CD4-positive, alpha-beta T cell treated with Interleukin-15 for 4 hours (primary cell): ENCODE measurements around the gene CLRN1.

Experiments
- DNase-seq: peaks from one replicate; pipeline ENCODE4 v3.0.0-alpha.2; 2020; ENCODE audit warnings: low spot score

The CLRN1 gene

DNA sequence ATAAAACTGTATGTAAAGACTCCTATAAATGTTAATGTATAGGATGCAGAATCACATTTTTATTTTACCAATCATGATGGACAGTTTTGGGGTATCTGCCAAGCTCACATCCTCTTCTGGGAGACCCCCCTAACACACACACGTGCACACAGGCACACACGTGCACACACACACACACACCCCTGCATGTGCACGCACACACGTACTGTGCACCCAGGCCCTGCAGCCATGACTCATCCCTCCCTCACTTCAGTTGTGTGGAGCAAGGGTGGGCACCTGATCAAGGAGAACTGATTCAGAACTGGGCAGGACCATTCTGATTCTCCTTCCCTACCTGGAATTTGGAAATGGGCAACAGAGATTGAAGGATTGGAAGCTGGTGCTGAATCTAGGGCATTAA, 51.3 kb downstream of the CLRN1 start:
- no peak for DNase-seq

DNA sequence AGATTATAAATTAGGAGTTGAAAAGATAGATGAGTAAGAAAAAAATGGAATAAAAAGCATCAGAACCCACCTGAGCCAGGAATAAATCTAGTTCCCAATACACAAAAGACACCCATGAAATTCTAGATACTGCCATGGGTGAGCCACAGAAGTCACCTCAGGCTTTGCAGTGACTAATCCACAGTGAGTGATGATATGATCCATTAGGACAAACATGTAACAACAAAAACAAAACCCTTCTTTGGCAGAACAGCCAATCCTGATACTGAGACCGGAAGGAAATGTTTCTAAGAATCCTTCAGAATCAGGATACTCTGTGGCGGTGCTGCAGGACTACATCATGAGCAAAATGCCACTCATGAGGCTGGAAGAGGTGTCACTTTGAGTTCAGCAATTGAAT, 52.3 kb downstream of the CLRN1 start:
- DNase-seq = no peak

DNA sequence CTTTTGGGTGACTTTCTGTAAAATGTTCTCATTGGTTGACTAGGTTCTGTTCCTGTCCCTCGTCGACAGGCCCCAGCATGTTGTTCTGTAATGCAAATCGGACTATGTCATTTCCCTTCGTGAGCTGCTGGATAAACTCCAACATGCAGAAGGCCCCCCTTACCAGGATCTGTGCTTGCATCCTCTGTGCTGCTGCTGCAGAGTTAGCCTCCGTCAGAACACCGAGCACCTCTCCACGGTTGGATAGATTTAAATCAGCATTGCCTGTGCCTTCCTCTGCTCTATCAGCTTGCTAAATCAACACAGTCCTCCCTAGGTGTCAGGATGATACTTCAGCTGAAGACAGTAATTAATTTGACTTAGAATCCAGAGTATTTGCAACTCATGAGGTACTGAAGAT, 54.6 kb downstream of the CLRN1 start:
- DNase-seq = no peak

DNA sequence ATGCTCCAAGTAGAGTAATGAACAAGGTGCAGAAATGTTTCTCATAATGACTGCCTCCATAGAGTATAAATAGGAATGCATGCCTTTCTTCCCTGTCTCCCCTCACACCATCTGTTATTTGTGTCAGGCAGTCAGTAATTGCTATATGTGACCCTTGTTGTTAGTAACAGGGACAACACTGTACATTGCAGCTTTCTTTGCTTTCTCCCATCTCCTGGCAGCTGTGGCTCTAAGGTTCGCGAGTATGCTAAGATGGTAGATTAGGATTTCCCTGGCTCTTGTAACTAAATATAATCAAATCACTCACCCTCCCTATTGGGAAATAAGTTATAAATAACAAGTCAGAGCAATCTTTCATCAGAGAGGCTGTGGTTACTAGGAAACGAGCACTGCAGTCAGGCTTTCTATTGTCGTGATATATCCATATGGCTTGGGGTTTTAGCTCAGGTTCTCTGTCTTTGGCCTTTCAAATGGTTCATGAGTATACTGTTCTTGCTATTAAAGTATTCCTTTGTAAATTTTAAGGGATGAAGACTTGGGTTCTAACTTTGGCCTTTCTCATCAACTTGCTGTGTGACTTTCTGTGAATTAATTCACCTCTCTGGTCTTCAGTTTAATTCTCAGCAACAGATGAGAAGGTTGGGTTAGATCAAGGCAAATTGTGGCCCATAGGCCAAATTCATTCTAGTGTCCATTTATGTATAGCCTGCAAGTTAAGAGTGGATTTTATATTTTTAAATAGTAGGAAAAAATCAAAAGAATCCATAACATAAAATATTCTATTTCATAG, 59.2 kb downstream of the CLRN1 start:
- no peak for DNase-seq

DNA sequence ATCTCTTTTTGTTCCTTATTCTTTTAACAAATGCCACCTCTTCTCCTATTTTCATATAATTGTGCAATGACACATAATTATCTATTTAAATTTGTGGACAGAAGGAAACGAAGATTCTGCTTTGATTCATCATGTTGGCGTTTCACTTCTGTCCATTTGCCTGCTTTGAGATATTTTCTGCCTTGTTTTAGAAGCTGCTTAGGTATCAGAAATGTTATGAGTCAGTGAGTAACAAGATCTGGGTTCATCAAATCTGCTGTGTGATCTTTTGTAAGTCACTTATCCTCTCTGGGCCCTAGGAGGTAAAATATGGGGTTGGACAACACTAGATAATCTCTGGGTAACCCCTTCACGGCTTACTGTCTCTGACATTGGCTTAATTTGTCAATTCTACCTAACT, 60.0 kb downstream of the CLRN1 start:
- DNase-seq = no peak

DNA sequence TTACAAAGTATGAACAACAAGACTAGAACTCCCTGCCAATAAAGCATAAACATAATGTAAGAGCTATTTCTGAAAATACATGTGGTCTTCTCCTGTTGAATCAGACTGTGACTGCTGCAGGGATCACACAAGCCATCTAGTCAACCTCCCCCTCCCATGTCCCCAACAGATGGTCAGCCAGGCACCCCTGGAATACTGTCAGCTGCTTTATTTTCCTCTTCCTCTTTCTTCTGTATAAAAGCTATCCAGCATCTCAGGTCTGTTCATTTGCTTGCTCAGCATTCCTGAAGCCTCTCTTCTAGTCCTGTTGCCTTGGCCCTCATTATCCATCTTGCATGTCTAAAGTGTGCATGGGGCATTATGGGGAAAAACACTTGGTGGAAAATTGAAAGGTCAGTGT, 60.8 kb downstream of the CLRN1 start:
- no peak for DNase-seq

DNA sequence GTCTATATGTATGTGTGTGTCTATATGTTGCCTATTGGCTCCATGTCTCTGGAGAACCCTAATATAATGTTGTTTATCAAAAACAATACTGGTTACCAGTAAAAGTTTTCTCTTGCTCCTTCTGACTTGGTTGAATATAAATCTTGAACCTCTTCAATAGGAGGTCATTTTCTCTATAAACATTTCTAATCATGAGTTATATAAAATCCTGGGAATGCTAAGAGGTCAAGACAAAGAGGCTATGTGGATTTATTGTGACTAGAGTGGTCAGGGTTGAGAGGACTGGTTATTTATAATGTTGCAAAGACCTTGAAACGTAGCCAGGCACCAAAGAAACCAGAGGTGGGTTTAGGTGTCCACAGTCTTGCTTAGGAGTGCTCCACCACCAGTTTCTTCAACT, 66.1 kb downstream of the CLRN1 start:
- no peak for DNase-seq

DNA sequence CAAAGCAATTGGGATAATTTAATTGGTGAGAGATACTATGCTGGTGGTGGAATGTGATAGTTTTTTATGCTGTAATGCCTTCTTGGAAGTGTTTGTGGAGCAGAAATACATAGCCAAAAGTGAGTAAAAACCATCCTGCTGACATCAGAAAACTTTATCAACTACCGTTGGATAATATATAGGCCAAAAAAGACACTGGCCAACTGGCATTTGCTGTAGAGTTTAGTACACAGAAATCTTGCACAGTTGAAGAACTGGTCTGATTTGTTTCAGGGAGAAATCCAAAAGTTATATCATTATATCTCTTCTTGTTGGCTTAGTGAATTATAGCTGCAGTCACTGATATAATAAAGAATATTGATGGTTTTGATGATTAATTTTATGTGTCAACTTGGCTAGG, 66.8 kb downstream of the CLRN1 start:
- DNase-seq = no peak

DNA sequence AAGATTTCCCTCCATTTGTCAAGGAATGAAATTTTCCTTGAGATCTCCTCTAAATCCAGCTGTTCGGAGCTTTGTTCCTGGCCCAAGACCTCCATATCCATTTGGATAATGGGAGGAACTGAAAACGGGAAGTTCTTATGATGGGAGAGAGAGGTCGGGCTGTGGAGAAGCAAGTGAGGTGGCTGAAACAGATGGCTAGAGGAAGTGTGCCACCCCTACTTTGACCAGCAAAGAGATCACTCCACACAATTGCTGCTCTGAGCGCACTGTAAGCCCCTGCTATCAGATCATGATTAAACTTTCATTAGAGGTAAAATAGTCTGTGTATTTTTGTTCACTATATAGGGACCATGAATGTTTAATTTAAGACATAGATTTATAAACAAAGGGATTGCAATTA, 67.2 kb downstream of the CLRN1 start, which contains the start of gene MINDY4B:
MINDY4B (minus strand) TSS at position 101 of the 400 bp plus-strand sequence; CDS start at position 101, 0 bp downstream.
- DNase-seq = no peak

DNA sequence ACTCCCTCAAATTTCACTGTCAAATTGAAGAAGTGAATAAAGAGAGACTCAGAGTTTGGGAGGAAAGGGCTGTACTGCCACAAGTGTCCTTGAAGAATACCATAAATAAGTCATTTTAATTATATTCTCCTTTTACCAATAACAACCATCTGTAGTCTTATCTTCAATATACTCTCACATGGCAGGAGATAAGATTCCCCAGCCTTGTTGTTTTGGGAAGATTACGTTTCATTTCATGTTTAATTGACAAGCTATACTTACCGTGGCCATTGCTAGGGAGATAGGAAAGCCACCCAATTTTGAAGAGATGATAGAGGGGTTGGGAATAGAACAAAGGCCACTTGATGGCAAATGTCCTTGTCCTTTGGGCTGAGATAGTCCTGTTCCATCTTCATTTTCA, 69.5 kb downstream of the CLRN1 start:
- DNase-seq = no peak

DNA sequence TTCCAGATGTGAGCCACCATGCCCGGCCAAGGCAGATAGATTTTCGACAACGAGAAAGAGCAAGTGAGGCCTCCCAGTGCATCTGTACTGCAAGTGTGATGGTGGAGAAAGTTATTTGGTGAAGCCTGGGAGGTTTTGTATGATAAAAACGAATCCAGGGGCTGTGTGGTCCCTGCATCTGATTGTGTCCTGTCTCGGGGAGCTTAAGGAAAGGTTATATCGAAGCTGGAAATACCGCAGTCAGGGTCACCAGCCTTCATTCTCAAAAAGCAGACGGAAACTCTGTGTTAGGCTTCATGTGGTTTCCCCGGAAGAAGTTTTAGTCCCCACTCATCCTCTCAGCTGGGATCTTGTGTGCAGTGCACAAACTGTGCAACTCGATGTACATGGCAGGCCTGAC, 70.7 kb downstream of the CLRN1 start:
- no peak for DNase-seq

DNA sequence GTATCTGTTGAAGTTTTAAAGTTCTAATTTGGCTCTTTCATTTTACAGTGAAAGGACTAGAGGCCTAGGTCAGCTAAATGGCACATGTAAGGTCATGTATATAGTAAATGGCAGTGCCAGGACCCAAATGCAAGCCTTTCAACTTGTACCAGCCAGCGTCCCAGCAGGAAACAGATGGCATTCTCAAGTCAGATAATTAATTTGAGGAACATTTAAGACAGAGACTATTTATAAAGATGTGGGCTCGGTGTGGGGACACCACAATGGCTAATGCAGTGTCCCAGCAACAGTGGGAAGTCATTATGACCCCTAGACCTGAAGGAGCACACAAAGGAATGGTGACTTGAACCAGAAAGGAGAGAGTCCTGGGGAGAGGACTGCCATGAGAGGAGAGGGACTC, 73.4 kb downstream of the CLRN1 start:
- no peak for DNase-seq

DNA sequence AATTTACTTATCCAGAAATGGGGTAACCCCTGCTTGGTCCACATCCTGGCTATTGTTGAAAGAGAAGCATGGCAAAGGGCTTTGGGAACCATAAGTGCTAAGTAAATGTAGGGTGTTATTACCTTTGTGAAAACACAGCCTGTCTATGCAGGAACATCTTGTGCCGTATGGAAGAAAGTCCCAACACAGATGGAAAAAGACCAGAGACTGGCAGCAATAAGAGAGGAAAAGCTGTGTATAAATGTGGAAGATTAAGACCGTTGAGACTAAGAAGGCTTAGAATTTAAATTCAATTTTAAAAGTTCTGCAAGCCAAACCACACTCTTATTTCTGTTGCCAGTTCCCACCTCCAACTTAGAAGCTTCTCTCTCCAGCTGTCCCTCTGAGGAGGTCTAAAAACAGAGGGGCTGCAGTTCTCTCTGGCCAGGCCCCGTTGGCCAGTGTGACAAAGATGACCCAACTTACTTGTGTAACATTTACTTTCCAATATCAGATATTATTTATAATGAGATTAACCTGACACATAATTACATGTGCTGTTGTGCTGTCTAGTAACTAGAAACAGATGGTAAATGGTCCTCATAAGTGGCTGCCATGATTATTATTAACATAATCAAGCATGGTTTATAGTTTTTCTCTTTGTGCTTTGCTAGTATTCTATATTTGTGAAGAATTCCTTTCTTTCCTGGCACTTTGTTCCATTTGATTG, 74.3 kb downstream of the CLRN1 start:
- DNase-seq = no peak

DNA sequence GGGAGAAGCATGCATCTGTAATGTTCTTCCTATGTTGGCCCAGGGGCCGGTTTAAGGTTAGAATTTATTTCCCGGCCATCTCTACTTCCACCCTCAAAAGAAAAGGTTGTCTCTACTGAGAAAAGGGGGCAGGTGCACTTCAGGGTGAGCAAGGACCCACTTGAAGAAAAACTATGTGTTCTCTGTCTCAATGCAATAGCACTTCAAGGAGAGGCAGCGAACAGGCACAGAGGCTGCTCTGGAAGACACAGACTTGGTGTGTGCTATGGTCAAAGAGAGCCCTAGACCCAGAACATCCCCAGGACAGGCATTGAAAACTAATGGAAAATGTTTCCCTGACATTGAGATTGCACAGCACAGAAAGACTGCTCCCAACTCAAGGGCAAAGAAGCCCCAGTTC, 74.9 kb downstream of the CLRN1 start:
- DNase-seq = no peak

DNA sequence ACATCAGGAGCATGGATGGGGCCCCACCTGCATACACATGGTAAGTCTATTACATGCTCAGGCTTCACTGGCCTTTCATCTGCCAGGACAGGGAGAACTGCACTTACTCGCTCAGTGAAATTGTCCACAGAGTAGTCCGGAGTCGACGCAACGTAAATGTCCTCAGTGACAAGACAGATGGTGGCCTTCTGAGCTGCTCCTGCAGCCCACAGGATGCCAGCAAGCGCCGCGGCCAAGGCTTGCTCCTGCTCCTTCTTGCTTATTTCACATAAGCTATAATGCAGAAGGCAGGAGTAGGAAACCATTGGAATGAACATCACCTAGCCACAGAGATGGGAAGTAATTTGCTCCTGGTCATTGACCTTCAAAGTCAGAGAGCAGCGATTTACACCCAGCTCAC, 81.7 kb downstream of the CLRN1 start:
- DNase-seq = no peak

DNA sequence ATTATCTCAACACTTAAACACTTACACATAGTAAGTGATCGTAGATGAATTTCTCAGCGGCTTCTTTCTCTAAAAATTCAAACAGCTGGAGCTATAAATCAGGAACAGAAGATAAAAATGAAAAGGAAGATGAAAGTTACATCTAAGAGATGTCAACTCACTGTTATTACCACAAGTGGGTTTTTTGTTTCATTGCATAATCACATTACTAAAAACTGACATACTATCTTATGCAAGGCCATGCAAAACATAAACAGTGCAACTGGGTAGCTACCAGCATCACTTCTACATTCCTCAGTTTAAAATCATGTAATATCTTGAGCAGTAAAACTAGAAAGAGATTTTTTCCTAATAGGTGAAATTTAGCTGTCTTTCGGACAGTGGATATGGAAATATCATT, 82.2 kb downstream of the CLRN1 start:
- no peak for DNase-seq

DNA sequence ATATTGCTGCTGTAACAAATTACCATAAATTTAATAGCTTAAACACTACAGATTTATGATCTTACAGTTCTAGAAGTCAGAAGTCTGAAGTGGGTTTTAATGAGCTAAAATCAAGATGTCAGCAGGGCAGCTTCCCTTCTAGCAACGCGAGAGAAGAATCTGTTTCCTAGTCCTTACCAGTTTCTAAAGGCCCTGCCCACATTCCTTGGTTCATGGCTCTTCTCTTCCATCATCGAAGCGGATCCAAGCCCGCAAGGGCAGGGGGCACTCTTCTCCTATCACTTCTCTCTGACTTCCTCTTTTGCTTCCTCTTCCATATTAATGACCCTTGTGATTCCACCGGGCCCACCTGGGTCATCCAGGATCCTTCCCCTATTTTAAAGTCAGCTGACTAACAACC, 83.4 kb downstream of the CLRN1 start:
- no peak for DNase-seq

DNA sequence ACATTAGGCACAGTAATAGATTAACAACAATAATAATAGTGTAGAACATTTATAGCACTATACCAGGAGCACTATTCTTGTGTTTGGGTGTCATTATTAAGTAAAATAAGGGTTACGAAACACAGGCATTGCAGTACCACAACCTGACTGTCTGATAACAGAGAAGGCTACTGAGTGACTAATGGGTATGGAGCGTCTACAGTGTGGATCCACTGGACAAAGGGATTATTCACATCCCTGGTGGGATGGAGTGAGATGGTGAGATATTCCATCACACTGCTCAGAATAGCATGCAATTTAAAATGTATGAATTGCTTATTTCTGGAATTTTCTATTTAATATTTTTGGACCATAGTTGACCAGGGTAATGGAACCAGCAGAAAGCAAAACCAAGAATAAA, 85.5 kb downstream of the CLRN1 start:
- no peak for DNase-seq

DNA sequence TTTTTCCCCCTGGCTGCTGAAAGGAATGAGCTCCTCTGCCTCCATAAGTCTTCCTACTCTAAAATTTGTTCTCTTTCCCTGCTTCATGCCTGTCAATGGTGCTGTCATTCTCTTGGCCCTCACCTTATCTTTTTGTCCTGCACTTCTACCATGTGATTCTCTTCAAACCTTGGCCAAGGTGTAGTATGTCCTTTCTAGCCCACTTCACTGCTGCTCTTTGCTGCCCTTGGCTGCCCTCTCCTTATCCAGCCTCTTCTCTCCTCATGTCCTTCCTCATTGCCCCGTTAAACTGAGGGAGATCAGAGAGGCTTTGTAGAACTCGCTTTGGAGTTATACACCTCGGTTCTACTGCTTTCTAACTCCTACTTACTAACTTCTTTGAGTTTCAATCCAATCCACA, 87.0 kb downstream of the CLRN1 start:
- DNase-seq = no peak

DNA sequence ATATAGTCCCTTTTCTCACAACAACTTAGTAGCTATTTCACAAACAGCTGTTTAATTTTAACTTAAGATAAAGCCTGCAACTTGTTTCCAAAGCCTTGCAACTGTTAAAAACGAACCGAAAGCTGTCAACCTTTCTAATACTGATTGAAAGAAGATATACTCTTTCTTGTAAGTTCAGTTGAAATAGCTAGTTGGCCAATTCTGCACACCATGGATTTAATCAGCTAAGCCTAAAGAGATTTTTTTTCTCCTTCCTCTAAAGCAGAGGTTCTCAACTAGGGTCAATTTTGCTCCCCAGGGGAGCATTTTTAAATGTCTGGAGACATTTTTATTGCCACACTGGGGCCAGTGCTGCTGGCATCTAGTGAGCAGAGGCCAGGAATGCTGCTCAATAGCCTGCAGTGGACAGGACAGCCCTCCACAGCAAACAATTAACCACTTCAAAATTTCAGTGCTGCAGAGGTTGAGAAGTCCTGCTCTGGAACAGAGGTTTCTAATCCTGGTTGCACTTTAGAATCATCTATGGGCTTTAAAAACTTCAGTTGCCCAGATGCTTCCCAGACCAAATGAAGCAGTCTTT, 93.4 kb downstream of the CLRN1 start:
- DNase-seq = no peak

DNA sequence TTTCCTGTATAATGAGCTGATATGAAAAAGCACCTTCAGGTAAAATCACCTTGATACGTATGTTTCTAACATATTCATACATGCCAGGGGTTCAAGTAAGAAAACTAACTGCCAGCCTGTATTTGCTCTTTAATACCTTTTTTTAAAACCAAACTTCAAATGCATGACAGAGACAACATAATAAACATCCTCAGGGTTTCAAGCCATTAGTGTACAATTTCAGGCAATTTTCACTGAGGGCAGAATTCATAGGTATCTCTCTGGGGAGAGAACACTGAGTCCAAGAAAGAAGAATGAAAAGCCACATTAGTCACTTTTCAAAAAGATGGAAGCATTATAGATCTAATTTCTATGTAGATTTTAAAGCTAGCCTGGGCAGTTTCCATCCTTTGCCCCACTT, 94.2 kb downstream of the CLRN1 start:
- DNase-seq = no peak

DNA sequence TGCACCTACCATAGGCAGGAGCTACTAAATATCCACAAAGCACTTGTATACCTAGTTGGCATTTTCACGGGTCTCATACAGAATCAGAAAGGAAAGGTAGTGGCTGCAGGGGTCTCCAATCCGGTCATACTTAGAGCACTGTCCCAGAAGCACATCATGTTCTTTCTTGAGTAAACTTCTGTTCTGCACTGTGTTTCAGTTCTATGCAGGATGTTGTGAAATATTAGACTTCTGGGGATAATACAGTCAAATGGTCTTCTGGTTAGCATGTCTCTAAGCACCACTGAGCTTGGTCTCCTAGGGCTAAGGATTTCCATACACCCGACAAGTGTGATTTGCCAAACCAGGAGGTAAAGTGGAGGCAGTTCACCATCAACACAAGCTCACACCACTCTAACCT, 95.2 kb downstream of the CLRN1 start:
- DNase-seq = no peak

DNA sequence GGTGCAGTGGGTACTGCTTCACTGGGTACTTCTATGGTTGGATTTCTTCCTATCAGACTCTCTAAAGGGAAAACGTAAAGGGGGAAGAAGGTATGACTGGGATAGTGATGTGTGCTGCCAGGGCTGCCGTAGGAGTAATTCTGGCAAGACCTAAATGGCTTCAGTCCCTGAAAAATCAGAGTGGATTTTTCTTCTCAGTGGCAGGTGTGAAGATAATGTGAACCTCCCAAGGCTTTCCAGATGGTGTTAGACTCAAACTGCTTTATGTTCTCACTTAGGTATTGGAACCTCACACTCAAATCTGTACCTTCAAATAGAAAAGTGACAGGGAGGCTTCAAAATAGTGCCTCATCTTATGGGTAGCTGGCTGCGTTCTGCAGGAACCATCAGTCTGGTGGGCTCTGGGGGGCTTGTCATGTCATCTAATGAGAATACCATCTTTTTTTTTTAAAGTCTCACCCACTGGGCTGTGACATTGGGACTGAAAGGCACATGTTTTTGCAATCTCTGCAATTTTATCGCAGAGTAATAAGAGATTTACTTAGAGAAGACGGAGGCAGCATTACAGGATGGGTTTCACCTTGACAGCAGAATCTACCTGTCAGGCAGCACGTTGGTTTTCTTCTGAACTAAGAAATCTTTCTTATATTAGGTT, 95.8 kb downstream of the CLRN1 start:
- no peak for DNase-seq
